ENCODE data around the gene TMEM205. TPM values are rescaled to one million over a fixed set of nuclear protein-coding genes. Genes with fewer than 3 reads are reported as not detected.

TMEM205 gene
- total and polyA plus RNA-seq, 2 of the 13 experiments (the other 11 are each of a cell fraction or from before 2014, with no cell fraction given), result 45.5 to 98.7 TPM

GRCh38 chr19:11382898-11383705 is 37.0 kb upstream of the TMEM205 start (continued):
- 0 out of 2 replicates have a peak, but pooled peaks have one; percentile 59 for TF ChIP-seq ZNF550 (CRISPR knock-in tag; IDR thresholded peaks at IDR 0.05; ENCODE audit: borderline replicate concordance)
- no peak for TF ChIP-seq NR2F6 (IDR thresholded peaks at IDR 0.05)
- peak; percentile 46; the same call in 1 of the 2 replicates for TF ChIP-seq NR2F6 (CRISPR knock-in tag; IDR thresholded peaks at IDR 0.05)
- peak; percentile 30; the same call in 1 of the 2 replicates for TF ChIP-seq SP5 (CRISPR knock-in tag; IDR thresholded peaks at IDR 0.05; ENCODE audit: borderline replicate concordance, low read depth)
- peak; percentile 43; the same call in 1 of the 2 replicates for TF ChIP-seq FOXA3 (CRISPR knock-in tag; IDR thresholded peaks at IDR 0.05)
- TF ChIP-seq JUNB (CRISPR knock-in tag; IDR thresholded peaks at IDR 0.05; ENCODE audit: borderline replicate concordance), result no peak
- TF ChIP-seq MYNN (CRISPR knock-in tag; IDR thresholded peaks at IDR 0.05; ENCODE audit: low read depth), result no peak
- peak; percentile 46; the same call in 1 of the 2 replicates for TF ChIP-seq GATAD2A (CRISPR knock-in tag; IDR thresholded peaks at IDR 0.05)
- TF ChIP-seq TBX3 (IDR thresholded peaks at IDR 0.05; ENCODE audit: borderline replicate concordance), result 0 out of 2 replicates have a peak, but pooled peaks have one; percentile 10
- TF ChIP-seq ZNF776 (CRISPR knock-in tag; IDR thresholded peaks at IDR 0.05), result no peak
- TF ChIP-seq TSC22D2 (CRISPR knock-in tag; IDR thresholded peaks at IDR 0.05; ENCODE audit: borderline replicate concordance), result no peak
- peak; percentile 51; the same call in 1 of the 2 replicates for TF ChIP-seq SP2 (CRISPR knock-in tag; IDR thresholded peaks at IDR 0.05)
- TF ChIP-seq PREB (CRISPR knock-in tag; IDR thresholded peaks at IDR 0.05), result no peak
- no peak for TF ChIP-seq ZNF713 (CRISPR knock-in tag; IDR thresholded peaks at IDR 0.05)
- TF ChIP-seq FOXP4 (CRISPR knock-in tag; IDR thresholded peaks at IDR 0.05), result peak; percentile 40; the same call in 1 of the 2 replicates
- peak; percentile 66 to 83 for TF ChIP-seq HMGXB4 (CRISPR knock-in tag; IDR thresholded peaks at IDR 0.05; ENCODE audit: borderline replicate concordance in 1 of 2, low read depth in 1 of 2)
- peak; percentile 45; the same call in 1 of the 2 replicates for TF ChIP-seq ZSCAN20 (CRISPR knock-in tag; IDR thresholded peaks at IDR 0.05; ENCODE audit: borderline replicate concordance)
- no peak for TF ChIP-seq NONO (IDR thresholded peaks at IDR 0.05)
- TF ChIP-seq NONO (CRISPR knock-in tag; conservative IDR thresholded peaks at IDR 0.05), result peak; percentile 52
- peak; percentile 70 for TF ChIP-seq UBTF (CRISPR knock-in tag; IDR thresholded peaks at IDR 0.05)
- TF ChIP-seq MEIS2 (CRISPR knock-in tag; IDR thresholded peaks at IDR 0.05), result 0 out of 2 replicates have a peak, but pooled peaks have one; percentile 39
- peak; percentile 73 for TF ChIP-seq ZNF263 (CRISPR knock-in tag; IDR thresholded peaks at IDR 0.05)
- TF ChIP-seq CBX1 (IDR thresholded peaks at IDR 0.05; ENCODE audit: low read depth), result peak; percentile 84
- peak; percentile 36 for TF ChIP-seq PITX1 (CRISPR knock-in tag; IDR thresholded peaks at IDR 0.05)
